GM19397 (cell line): ENCODE results near the gene LATS1.
"Not testable (repeated sequence)": the region's sequence is repeated elsewhere in the genome, so short reads cannot be mapped to it uniquely, and the experiment has no call there.

Experiments used
- ATAC-seq: cut with Tn5 transposase; IDR thresholded peaks from one replicate; pipeline ENCODE4 v1.9.1; 2021; ENCODE audit warnings: mild to moderate bottlenecking, moderate library complexity; ENCODE audit not compliant: unreplicated experiment

Gene LATS1

DNA sequence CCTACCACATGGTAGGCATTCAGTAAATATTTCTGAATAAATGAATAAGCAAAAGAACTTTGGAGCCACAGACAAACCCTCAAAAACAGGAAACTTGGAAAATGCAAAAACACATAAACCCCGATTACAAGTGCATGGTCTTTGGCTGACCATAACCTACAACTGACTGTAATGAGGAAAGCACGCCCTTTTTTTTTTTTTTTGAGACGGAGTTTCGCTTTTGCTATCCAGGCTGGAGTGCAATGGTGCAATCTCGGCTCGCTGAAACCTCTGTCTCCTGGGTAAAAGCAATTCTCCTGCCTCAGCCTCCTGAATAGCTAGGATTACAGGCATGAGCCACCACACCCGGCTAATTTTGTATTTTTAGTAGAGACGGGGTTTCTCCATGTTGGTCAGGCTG is 11.9 kb upstream of the LATS1 start:
- no peak for ATAC-seq

DNA sequence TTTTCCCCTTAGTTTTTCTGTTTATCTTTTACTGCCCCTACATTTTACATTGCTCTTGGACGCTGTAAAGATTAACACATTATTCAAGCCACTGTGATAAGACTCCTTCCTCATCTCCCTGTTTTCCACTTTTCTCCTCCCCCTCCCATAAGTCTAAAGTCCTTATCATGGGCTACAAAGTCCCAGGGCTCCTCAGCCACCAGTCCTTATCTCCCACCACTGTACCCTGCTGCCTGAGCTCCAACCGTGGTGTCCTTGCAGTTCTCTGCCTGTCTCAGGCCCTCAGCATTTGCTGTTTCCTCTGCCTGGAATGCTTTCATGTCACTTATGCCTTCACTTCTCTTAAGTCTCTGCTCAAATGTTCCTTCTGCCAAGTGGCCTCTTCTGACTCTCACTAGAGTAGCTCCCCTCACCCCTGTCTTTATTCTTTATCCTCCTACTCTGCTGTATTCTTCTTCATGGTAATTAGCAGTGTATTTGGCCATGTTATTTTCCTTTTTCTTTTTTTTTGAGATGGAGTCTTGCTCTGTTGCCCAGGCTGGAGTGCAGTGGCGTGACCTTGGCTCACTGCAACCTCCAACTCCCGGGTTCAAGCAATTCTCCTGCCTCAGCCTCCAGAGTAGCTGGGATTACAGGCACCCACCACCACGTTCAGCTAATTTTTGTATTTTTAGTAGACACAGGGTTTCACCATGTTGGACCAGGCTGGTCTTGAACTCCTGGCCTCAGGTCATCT is 10.8 kb upstream of the LATS1 start:
- ATAC-seq = no peak

DNA sequence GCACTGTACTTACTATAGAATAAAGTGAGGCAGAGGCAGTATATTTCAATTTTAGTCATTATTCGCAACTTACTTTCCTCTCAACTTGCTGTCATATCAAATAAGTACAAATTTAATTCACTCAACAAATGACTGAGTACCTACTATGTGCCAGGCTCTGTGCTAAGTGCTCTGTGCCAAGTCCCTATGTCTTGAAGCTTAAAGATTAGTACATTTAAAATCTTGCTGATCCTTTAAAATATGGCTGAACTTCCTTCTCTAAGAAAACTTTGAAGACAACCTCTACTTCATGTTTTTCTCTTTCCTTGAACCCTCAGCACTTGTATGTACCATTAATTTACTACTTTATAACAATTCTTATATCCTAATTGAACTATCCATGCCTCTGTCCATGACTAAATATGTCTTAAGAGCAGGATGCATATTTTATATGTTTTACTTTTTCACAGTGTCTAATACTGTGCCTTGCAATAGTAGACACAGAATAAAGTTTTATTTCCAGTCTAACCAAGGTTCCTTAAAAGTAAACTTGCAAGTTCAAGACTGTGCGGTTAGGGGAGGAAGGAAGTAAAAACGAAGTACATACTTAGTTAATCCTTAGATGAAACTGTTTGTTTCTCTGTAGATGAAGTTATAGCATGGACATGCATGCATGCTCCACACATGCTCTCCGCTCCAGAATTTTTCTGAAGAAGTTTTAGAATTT is 10.0 kb upstream of the LATS1 start:
- no peak for ATAC-seq

DNA sequence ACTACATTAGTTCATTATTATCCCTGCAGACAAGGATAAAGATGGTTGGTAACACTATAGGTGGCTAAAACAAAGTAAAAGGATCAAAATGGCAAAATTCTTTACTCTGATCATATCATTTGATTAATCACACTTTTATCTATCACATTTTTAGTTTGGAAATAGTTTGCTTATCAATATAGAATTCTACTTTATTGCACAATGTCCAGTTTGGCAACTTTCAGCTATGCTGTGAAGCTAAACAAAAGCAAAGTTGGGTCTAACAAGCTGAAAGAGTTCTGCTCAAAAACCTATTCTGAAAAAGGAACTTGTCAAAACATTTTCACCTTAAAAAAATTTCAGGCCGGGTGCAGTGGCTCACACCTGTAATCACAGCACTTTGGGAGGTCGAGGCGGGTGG is 7.9 kb upstream of the LATS1 start:
- no peak for ATAC-seq

DNA sequence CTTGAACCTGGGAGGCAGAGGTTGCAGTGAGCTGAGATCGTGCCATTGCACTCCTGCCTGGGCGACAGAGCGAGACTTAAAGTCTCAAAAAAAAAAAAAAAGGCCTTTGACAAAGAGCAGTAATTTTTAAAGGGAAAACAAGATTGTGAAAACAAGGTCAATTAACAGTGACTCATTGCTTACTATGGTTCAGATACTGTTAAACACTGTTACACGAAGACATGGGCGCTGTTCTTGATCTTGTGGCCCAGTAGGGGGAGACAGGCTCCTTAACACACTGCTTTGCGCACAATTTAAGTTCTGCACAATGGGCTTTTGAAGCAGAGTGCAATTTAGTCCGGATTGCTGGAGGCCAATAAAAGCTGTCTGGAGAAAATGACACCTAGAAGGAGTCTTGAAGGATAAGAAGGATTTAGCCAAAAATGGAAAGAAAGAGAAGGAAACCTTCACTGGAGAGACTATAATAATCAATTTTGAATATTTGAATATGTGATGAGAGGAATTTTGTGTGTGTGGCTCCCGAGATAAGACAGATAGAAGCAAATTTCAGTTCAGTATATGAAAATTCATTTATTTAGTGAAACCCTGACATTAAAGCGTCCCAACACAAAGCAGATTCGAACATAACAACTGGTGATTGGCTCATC is 6.0 kb upstream of the LATS1 start:
- no peak for ATAC-seq

DNA sequence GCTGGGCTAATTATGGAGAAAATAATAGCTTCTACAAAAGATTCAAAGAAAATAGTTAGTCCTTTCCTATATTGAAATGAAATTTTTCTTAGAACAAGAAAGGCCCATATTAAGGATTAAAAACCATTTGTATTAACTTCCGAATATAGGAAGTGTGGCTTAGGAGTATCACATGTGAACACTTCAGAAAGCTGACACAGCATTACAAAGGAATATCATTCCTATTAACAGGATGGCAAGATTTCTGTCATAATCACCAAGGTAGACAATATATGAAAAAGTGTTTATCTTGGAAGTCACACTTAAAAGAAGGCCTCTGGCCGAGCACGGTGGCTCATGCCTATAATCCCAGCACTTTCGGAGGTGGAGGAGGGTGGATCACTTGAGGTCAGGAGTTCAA is 5.4 kb upstream of the LATS1 start:
- ATAC-seq = no peak

DNA sequence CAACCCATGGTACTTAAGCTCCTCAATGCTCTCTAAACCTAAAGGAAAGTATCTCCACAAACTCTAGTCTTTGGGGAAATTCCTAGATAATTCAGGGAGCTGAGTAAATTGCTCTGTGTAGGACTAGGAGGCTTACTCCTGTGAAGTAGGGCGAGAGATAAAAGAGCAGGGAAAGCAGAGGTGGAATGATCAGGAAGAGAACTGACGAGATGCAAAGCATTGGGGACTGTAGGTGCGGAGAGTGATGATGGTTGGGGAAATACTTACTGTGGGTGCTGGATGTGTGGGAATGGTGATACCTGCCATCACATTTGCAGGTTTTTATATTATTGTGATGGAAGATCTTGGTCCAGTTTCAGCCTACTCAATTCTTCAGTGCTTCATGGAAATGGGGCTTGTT is 1.6 kb upstream of the LATS1 start:
- no peak for ATAC-seq

DNA sequence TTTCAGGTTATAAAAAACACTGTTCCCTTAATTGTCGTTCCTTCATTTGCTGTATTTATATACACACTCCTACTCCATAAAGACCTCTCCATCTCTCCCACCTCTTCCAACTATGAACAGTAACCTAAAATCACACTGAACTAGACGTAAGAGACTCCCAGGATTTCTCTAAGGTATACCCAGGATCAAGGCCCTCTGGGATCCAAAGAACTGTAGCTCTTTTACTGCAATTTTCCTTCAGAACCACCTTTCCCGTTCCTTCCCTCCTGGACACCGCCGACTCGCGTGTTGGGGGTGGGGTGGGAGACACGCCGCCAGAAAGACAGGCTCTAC is 680 bp downstream of the LATS1 start:
- ATAC-seq = no peak

DNA sequence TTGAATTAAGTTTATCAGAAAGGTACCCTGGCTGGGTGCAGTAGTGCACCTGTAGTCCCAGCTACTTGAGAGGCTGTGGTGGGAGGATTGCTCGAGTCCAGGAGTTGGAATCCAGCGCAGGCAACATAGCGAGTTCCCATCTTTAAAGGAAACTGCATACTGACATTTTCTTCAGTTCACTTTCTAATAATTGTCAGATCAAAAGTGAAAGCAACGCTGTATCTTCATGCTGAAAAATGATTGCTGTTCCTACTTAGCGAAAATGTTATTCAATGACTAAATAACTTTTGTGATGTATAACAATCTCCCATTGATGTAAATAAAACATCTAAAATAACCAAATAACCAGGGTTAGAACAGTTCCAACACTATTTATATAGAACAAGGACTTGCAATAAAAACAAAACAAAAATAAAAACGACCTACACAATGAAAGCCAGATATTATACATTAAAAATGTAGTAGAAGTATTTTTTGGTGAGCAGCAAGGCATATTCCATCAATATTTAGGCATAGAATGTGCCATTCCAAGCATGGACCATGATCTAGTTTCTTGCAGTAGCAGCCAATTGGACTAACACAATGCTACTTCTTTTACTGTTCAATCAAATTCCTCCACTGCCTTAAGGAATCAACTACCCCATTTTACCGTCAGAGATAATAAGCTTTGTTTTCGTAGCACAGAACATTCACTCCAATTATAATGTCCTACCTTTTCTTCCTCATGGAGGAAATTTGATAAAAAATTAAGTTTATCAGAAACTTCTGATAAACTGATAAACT is 1.5 kb downstream of the LATS1 start:
- no peak for ATAC-seq

DNA sequence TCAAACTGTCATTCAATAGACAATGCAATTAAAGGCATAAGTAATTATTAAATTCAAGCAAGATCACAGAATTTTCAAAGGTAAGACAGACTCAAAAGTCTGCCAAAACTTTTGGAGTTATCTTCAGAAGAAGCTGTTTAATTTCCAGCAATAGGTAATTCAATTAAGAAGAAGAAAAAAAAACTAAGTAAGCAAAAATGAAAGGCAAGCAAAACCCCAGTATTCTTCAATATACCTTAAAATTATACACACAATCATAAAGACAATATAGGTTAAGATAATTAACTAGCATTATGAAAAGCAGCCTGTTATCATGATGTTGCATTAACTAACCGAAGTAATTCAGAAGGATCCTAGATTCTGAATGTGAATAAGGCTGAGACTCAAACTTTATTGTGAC is 3.5 kb downstream of the LATS1 start:
- no peak for ATAC-seq

DNA sequence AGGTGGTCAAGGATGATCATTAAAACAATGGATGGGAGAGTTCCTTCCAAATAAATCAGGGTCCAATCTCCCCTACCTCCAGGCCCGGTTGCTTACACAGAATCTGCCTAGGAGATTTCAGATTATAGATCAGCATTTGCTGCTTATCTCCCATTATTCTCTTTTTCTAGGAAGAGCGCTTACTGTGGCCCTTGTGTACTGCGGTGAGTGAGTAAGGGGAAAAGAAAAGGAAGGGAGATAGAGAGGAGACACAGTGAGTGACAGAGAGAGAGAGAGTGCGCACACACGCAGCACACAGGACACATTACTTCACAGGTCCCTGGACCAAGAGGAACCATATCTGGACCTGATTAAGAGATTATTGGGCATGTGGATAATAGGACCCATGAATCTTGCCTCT is 6.2 kb downstream of the LATS1 start:
- ATAC-seq = no peak

DNA sequence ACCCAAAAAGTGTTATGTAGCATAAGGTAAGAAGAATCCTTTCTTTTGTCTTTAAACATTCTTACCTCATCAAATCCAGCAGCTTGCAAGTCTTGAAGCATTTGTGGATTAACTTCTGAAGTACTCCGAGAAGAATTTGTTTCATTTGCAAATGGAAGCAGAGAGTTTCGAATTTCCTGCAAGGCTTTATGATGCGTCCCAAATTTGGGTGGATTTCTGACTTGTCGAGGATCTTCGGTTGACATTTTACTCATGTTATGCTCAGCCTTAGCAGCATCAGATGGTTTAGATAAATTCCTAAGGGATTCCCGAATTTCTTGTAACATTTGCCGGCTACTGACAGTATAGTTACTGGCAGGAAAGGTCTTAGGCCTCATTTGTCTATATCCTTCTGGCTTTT is 16.2 kb downstream of the LATS1 start:
- ATAC-seq = no peak

DNA sequence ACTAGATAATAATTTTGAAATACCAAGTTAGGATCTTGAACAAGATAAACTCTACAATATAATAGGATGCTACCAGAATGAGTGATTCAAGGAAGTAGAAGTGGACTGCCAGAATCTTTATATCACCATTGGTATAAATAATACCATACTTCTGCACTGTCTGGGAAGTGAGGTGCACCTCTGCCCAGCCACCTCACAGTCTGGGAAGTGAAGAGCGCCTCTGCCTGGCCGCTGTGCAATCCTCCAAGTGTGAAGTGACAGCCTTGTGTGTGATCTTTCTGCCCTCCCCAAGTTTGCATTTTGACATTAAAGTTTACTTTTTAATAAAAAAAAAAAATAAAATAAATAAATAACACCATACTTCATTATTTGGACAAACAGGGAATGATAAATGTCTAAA is 18.8 kb downstream of the LATS1 start:
- ATAC-seq = no peak

DNA sequence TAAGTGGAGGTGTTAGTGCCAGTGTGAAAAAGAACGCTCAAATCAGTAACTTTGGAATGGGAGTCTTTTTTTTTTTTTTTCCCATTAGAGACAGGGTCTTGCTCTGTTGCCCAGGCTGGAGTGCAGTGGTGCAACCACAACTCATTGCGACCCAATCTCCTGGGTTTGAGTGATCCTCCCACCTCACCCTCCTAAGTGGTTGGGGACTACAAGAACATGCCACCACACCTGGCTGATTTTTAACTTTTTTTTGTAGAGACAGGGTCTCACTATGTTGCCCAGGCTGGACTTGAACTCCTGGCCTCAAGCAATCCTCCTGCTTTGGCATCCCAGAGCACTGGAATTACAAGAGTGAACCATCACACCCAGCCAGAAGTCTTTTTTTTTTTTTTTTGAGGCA is 19.7 kb downstream of the LATS1 start:
- ATAC-seq = no peak

DNA sequence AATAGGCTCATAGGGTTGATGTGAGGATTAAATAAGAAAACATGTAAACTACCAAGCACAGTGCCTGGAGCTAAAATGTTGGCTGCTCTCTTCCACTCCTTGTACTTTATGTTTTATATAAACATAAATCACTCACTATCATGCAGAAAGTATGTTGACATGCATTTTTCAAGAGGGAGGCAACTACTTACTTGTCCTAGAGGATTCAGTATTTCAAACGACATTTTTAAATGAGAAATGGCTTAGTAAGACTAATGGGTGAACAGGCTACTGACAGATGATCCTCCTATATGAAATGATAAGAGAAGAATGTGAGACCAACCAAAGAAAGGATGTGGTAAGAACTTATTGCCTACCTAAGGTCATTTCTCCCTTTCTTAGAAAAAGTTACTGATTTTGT is 21.0 kb downstream of the LATS1 start:
- ATAC-seq = no peak

DNA sequence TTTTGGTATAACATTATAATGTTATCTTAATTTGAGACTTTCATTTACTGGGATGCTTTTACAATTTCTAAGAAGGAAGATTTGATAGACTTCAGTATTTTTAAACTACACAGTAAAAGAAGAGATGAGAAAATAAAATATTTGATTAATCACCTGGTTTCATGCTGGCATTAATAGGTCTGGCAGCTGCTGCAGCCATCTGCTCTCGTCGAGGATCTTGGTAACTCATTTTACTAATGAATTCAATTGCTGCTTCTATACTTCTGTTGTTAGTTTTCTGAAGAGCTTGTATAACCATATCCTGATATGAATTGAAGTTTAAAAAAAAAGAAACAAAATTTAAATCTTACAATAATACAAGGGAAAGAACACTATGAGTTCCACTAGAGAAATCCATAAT is 23.0 kb downstream of the LATS1 start:
- no peak for ATAC-seq

DNA sequence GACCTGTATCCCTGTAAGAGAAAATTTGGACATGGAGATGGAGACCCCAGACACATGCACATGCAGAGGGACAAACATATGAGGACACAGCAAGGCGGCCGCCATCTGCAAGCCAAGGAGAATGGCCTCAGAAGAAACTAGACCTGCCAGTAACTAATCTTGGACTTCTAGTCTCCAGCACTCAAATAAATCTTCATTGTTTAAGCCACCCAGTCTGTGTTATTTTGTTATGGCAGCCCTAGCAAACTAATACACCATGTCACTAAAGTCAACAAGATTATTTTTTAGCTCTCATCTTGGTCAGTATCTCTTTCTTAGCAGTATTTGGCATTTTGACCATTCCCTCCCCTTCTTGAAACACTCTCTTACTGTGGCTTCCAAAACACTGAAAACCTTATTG is 26.7 kb downstream of the LATS1 start:
- ATAC-seq = no peak

DNA sequence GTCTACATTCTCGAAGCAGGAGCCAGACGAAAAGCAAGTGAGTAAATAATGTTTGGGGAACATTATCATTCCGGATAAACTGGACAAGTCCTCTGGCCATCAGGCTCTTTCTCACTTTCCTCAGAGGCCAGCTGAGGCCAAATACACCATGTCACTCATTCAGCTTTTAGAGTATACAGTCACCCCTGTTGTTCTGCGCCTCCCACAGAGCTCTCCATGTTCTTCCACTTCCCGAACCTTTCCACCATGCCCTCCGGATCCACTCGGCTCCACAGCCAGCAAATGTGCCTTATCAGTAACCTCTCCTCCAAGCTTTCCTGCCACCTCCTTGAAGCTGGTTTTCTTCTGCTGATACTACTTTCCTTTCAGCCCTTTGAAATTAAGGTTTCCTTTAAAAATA is 31.7 kb downstream of the LATS1 start:
- no peak for ATAC-seq

DNA sequence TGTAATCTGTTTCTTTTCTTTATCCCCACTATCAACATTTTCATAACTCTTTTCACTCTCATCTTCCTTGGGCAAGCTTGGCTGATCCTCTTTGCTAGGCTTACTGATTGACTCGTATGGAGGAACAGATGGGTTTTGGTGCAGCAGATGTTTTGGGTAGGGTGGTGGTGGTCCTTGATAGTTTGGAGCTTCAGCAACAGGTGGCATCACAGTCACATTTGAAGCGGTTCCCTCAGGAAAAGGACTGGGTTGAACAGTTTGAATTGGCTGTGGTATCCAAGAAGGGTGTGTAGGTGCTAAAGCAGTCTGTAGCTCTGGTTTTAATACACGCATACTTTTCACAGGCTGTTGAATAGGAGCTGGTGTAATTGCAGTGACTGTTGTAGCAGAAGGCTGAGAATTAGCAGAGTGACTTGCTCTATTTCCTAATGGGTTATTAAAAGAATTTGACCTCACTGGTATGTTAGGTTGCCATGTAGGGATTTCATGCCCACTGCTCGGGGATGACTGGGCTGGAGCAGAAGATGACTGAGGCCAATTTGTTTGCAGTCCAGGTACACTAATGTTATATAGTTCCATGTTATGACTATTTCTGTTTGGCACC is 34.5 kb downstream of the LATS1 start:
- ATAC-seq = no peak

DNA sequence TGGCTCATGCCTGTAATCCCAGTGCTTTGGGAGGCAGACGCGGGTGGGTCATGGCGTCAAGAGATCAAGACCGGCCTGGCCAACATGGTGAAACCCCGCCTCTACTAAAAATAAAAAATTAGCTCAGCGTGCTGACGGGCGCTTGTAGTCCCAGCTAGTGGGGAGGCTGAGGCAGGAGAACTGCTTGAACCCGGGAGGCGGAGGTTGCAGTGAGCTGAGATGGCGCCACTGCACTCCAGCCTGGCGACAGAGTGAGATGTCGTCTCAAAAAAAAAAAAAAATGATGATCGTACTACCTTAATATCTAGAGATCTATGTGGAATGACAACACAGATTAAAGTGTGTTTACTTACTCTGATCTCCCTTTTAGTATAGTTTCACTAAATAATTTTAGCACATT is 36.1 kb downstream of the LATS1 start:
- not testable (repeated sequence) for ATAC-seq

DNA sequence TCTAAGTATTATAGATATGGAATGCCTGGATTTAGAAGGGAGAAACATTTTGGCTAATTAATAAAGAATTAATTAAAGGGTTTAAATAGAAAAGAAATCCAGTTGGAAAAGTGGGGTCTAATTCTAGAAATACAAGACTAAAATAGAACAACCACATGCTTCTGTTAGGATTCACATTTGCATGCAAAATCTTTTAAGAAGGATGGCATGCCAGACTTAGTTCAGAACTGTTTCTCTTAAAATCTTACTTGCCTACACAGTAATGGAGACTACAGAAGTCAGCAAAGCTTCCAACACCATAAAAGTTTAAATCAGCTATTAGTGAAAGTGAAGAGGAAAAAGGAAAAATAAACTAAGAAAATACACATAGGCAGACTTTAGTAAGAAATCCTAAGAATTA is 36.7 kb downstream of the LATS1 start:
- no peak for ATAC-seq
